Measurements from ENCODE around the gene DPP7. TPM values are rescaled to one million over a fixed set of nuclear protein-coding genes. Genes with fewer than 3 reads are reported as not detected.

DPP7 gene
- total RNA-seq, 1 experiment from 2014 or later, result 114 TPM

- Histone ChIP-seq H3K9ac (ENCODE audit: low read length) (no peak overlapping the region), H3K9me2 (replicated peaks; ENCODE audit: insufficient read depth, low read length) (no peaks in the 10 kb centered on the region), H3K27ac (ENCODE audit: low read length) (no peak overlapping the region), H3K9me3 (ENCODE audit: low read length) (peaks cover under 1% of the 10 kb centered on the region; the same call in 1 of the 2 replicates), H3K4me3 (ENCODE audit: low read length) (no peak overlapping the region), H3K36me3 (ENCODE audit: insufficient read depth, low read length) (peaks cover 23% of the 10 kb centered on the region), H3K4me1 (ENCODE audit: low read length) (no peaks in the 10 kb centered on the region), H2AFZ (ENCODE audit: low read length) (no peak overlapping the region), H3K27me3 (ENCODE audit: low read length) (no peaks in the 10 kb centered on the region), H4K20me1 (ENCODE audit: insufficient read depth, low read depth, low read length) (no peaks in the 10 kb centered on the region), H3K79me2 (ENCODE audit: low read length) (no peaks in the 10 kb centered on the region), H3K4me2 (ENCODE audit: low read depth, low read length, poor library complexity, severe bottlenecking) (no peak overlapping the region)
- no peak for DNase-seq
Measured at GRCh38 chr9:137096785-137097546, 17.6 kb downstream of the DPP7 start.

- peak; percentile 58 for DNase-seq
- Histone ChIP-seq H2AFZ (ENCODE audit: low read length) (no peak overlapping the region), H3K27me3 (ENCODE audit: low read length) (no peaks in the 10 kb centered on the region), H4K20me1 (ENCODE audit: insufficient read depth, low read depth, low read length) (no peaks in the 10 kb centered on the region), H3K4me2 (ENCODE audit: low read depth, low read length, poor library complexity, severe bottlenecking) (no peak overlapping the region), H3K36me3 (ENCODE audit: insufficient read depth, low read length) (peaks cover 12% of the 10 kb centered on the region), H3K27ac (ENCODE audit: low read length) (no peak overlapping the region), H3K9ac (ENCODE audit: low read length) (no peak overlapping the region), H3K79me2 (ENCODE audit: low read length) (no peaks in the 10 kb centered on the region), H3K4me3 (ENCODE audit: low read length) (no peak overlapping the region), H3K9me3 (ENCODE audit: low read length) (no peaks in the 10 kb centered on the region), H3K9me2 (replicated peaks; ENCODE audit: insufficient read depth, low read length) (no peaks in the 10 kb centered on the region), H3K4me1 (ENCODE audit: low read length) (no peaks in the 10 kb centered on the region)
Measured at GRCh38 chr9:137095664-137096517, 18.6 kb downstream of the DPP7 start.

GRCh38 chr9:137089232-137089947 lies 25.1 kb downstream of the DPP7 start:
- no peaks in the 10 kb centered on the region for H3K27me3 ChIP-seq (ENCODE audit: low read length)
- peaks cover 18% of the 10 kb centered on the region for H3K79me2 ChIP-seq (ENCODE audit: low read length)
- peaks cover 33% of the 10 kb centered on the region for H3K4me1 ChIP-seq (ENCODE audit: low read length)
- H4K20me1 ChIP-seq (ENCODE audit: insufficient read depth, low read depth, low read length), result no peaks in the 10 kb centered on the region
- H3K9me3 ChIP-seq (ENCODE audit: low read length), result no peaks in the 10 kb centered on the region
- 0 out of 2 replicates have a peak overlapping the region, but pooled peaks have one; percentile 1 for H3K9ac ChIP-seq (ENCODE audit: low read length)
- no peak overlapping the region for H3K27ac ChIP-seq (ENCODE audit: low read length)
- DNase-seq, result no peak
- H3K4me3 ChIP-seq (ENCODE audit: low read length), result no peak overlapping the region
- H2AFZ ChIP-seq (ENCODE audit: low read length), result no peak overlapping the region
- no peaks in the 10 kb centered on the region for H3K36me3 ChIP-seq (ENCODE audit: insufficient read depth, low read length)
- no peaks in the 10 kb centered on the region for H3K9me2 ChIP-seq (replicated peaks; ENCODE audit: insufficient read depth, low read length)
- H3K4me2 ChIP-seq (ENCODE audit: low read depth, low read length, poor library complexity, severe bottlenecking), result no peak overlapping the region

- Histone ChIP-seq H3K27ac (ENCODE audit: low read length) (no peak overlapping the region), H3K4me3 (ENCODE audit: low read length) (peak overlapping the region; percentile 74), H3K4me1 (ENCODE audit: low read length) (peaks cover 46% of the 10 kb centered on the region), H3K9me3 (ENCODE audit: low read length) (no peaks in the 10 kb centered on the region), H3K79me2 (ENCODE audit: low read length) (peaks cover 18% of the 10 kb centered on the region), H3K36me3 (ENCODE audit: insufficient read depth, low read length) (no peaks in the 10 kb centered on the region), H3K9me2 (replicated peaks; ENCODE audit: insufficient read depth, low read length) (no peaks in the 10 kb centered on the region), H3K9ac (ENCODE audit: low read length) (peak overlapping the region; percentile 92), H3K27me3 (ENCODE audit: low read length) (no peaks in the 10 kb centered on the region), H3K4me2 (ENCODE audit: low read depth, low read length, poor library complexity, severe bottlenecking) (peak overlapping the region; percentile 81), H4K20me1 (ENCODE audit: insufficient read depth, low read depth, low read length) (no peaks in the 10 kb centered on the region), H2AFZ (ENCODE audit: low read length) (no peak overlapping the region)
- DNase-seq, result no peak
Measured at GRCh38 chr9:137088121-137088520, 26.4 kb downstream of the DPP7 start.

- peak; percentile 73 for DNase-seq
- Histone ChIP-seq H3K4me1 (ENCODE audit: low read length) (peaks cover 53% of the 10 kb centered on the region), H2AFZ (ENCODE audit: low read length) (peak overlapping the region; percentile 28; the same call in 1 of the 2 replicates)
Measured at GRCh38 chr9:137087409-137087925, 27.1 kb downstream of the DPP7 start.

GRCh38 chr9:137086531-137087408 lies 27.8 kb downstream of the DPP7 start, which contains the start of gene MAN1B1:
TSS of gene MAN1B1 (plus strand) at chr9:137086985. CDS start at chr9:137087000, 15 bp downstream.
- Histone ChIP-seq H3K4me3 (ENCODE audit: low read length) (peak within 1 kb of the TSS; percentile 82), H4K20me1 (ENCODE audit: insufficient read depth, low read depth, low read length) (no peaks in the 10 kb centered on the region), H3K9ac (ENCODE audit: low read length) (peak within 1 kb of the TSS; percentile 92), H3K79me2 (ENCODE audit: low read length) (peaks cover 18% of the 10 kb centered on the region), H3K9me2 (replicated peaks; ENCODE audit: insufficient read depth, low read length) (no peaks in the 10 kb centered on the region), H3K36me3 (ENCODE audit: insufficient read depth, low read length) (no peaks in the 10 kb centered on the region), H3K9me3 (ENCODE audit: low read length) (no peaks in the 10 kb centered on the region), H3K4me1 (ENCODE audit: low read length) (peaks cover 58% of the 10 kb centered on the region), H3K4me2 (ENCODE audit: low read depth, low read length, poor library complexity, severe bottlenecking) (peak within 1 kb of the TSS; percentile 97), H3K27ac (ENCODE audit: low read length) (peak within 1 kb of the TSS; percentile 93), H3K27me3 (ENCODE audit: low read length) (no peaks in the 10 kb centered on the region), H2AFZ (ENCODE audit: low read length) (peak within 1 kb of the TSS; percentile 28; the same call in 1 of the 2 replicates)
- DNase-seq, result peak; percentile 100

More at GRCh38 chr9:137087409-137087925, 27.1 kb downstream of the DPP7 start:
- H3K9me2 ChIP-seq (replicated peaks; ENCODE audit: insufficient read depth, low read length), result no peaks in the 10 kb centered on the region
- peak overlapping the region; percentile 70 for H3K27ac ChIP-seq (ENCODE audit: low read length)
- H3K4me3 ChIP-seq (ENCODE audit: low read length), result peak overlapping the region; percentile 74
- H4K20me1 ChIP-seq (ENCODE audit: insufficient read depth, low read depth, low read length), result no peaks in the 10 kb centered on the region
- H3K79me2 ChIP-seq (ENCODE audit: low read length), result peaks cover 18% of the 10 kb centered on the region
- no peaks in the 10 kb centered on the region for H3K9me3 ChIP-seq (ENCODE audit: low read length)
- H3K4me2 ChIP-seq (ENCODE audit: low read depth, low read length, poor library complexity, severe bottlenecking), result peak overlapping the region; percentile 81
- H3K36me3 ChIP-seq (ENCODE audit: insufficient read depth, low read length), result no peaks in the 10 kb centered on the region
- no peaks in the 10 kb centered on the region for H3K27me3 ChIP-seq (ENCODE audit: low read length)
- H3K9ac ChIP-seq (ENCODE audit: low read length), result peak overlapping the region; percentile 92

GRCh38 chr9:137085920-137086530 lies 28.5 kb downstream of the DPP7 start:
- peak overlapping the region; percentile 97 for H3K4me2 ChIP-seq (ENCODE audit: low read depth, low read length, poor library complexity, severe bottlenecking)
- no peak overlapping the region for H2AFZ ChIP-seq (ENCODE audit: low read length)
- H3K9ac ChIP-seq (ENCODE audit: low read length), result peak overlapping the region; percentile 92
- no peaks in the 10 kb centered on the region for H3K27me3 ChIP-seq (ENCODE audit: low read length)
- no peaks in the 10 kb centered on the region for H4K20me1 ChIP-seq (ENCODE audit: insufficient read depth, low read depth, low read length)
- H3K27ac ChIP-seq (ENCODE audit: low read length), result peak overlapping the region; percentile 93
- DNase-seq, result no peak
- peaks cover 18% of the 10 kb centered on the region for H3K79me2 ChIP-seq (ENCODE audit: low read length)
- no peaks in the 10 kb centered on the region for H3K36me3 ChIP-seq (ENCODE audit: insufficient read depth, low read length)
- peak overlapping the region; percentile 82 for H3K4me3 ChIP-seq (ENCODE audit: low read length)
- peaks cover 58% of the 10 kb centered on the region for H3K4me1 ChIP-seq (ENCODE audit: low read length)
- H3K9me2 ChIP-seq (replicated peaks; ENCODE audit: insufficient read depth, low read length), result no peaks in the 10 kb centered on the region
- no peaks in the 10 kb centered on the region for H3K9me3 ChIP-seq (ENCODE audit: low read length)
